CD8-positive, alpha-beta memory T cell (primary cell): ENCODE data around the gene IRF2. TPM values are rescaled to one million over a fixed set of nuclear protein-coding genes. Genes with fewer than 3 reads are reported as not detected.

Experiments
- CTCF ChIA-PET: fragments of 350-600 bp; sonication (Branson Sonifier 250); formaldehyde crosslinking; loops from one replicate; lab custom pipeline; 2021; ENCODE audit warnings: antibody characterized with exemption; lab: Charles Lee
- POLR2A ChIA-PET: fragments of 350-600 bp; sonication (Branson Sonifier 250); formaldehyde crosslinking; loops from one replicate; lab custom pipeline; 2021; ENCODE audit warnings: antibody characterized with exemption; lab: Charles Lee
- DNase-seq, 5 donors: peaks; one replicate each; pipeline versions ENCODE4 v3.0.0 to v3.0.0-alpha.2; 2020 to 2022; ENCODE audit warnings: mixed read lengths in 1 of 5
- H3K27ac ChIP-seq: one replicate; pipeline ENCODE4 v1.7.0; 2013; ENCODE audit warnings: low read depth, mild to moderate bottlenecking, low read length, moderate library complexity
- H3K27me3 ChIP-seq: 2 replicates; pipeline ENCODE4 v1.7.0; 2013; ENCODE audit warnings: low read length, mild to moderate bottlenecking; ENCODE audit not compliant: insufficient read depth, poor library complexity, severe bottlenecking
- H3K36me3 ChIP-seq: 2 replicates; pipeline ENCODE4 v1.7.0; 2013; ENCODE audit warnings: mild to moderate bottlenecking, low read length, moderate library complexity; ENCODE audit not compliant: insufficient read depth
- H3K4me1 ChIP-seq: 2 replicates; pipeline ENCODE4 v1.7.0; 2013; ENCODE audit warnings: mild to moderate bottlenecking, low read length, moderate library complexity; ENCODE audit not compliant: insufficient read depth
- H3K4me3 ChIP-seq: 2 replicates; pipeline ENCODE4 v1.7.0; 2013; ENCODE audit warnings: mild to moderate bottlenecking, low read length
- H3K9me3 ChIP-seq: 2 replicates; pipeline ENCODE4 v1.7.0; 2013; ENCODE audit warnings: mild to moderate bottlenecking, low read length
- H3K27ac Mint-ChIP-seq, 8 donors: one replicate each; pipeline ENCODE4 v1.8.0; 2020 to 2021; ENCODE audit warnings: mixed read lengths in 8 of 8, mild to moderate bottlenecking in 6 of 8, inconsistent platforms in 3 of 8, moderate library complexity in 3 of 8
- H3K27me3 Mint-ChIP-seq, 2 donors: one replicate each; pipeline ENCODE4 v1.8.0; 2020 to 2021; ENCODE audit warnings: mixed read lengths in 2 of 2, mild to moderate bottlenecking in 1 of 2, moderate library complexity in 1 of 2
- H3K36me3 Mint-ChIP-seq, 3 donors: one replicate each; pipeline ENCODE4 v1.8.0; 2020 to 2021; ENCODE audit warnings: mixed read lengths in 3 of 3, inconsistent platforms in 1 of 3, mild to moderate bottlenecking in 1 of 3
- H3K4me1 Mint-ChIP-seq, 3 donors: one replicate each; pipeline ENCODE4 v1.8.0; 2020 to 2021; ENCODE audit warnings: mixed read lengths in 3 of 3, inconsistent platforms in 1 of 3, mild to moderate bottlenecking in 1 of 3
- H3K4me3 Mint-ChIP-seq, 7 donors: one replicate each; pipeline ENCODE4 v1.8.0; 2020 to 2021; ENCODE audit warnings: mixed read lengths in 7 of 7, mild to moderate bottlenecking in 6 of 7, moderate library complexity in 4 of 7, inconsistent platforms in 2 of 7
- H3K9me3 Mint-ChIP-seq, 5 donors: one replicate each; pipeline ENCODE4 v1.8.0; 2020 to 2022; ENCODE audit warnings: mixed read lengths in 5 of 5, mild to moderate bottlenecking in 3 of 5, moderate library complexity in 2 of 5, inconsistent platforms in 1 of 5
- polyA plus RNA-seq: library from polyadenylated mRNA; unstranded; fragments of 300-500 nt; fragmentation: Illumina TruSeq; gene quantifications from one replicate; pipeline ENCODE4 v1.2.3, GENCODE V29; 2021
- total RNA-seq, 2 experiments: library from RNA; stranded (reverse); gene quantifications; one replicate each; pipeline ENCODE4 v1.2.3, GENCODE V29; 2021

Gene IRF2
- total RNA-seq = 10 to 100 TPM; 44.1 to 44.3 TPM
- 79.3 TPM for polyA plus RNA-seq

GRCh38 chr4:184474263-184475095 is at the start of gene IRF2:
IRF2 (minus strand) TSS chr4:184474550; CDS start chr4:184429064, 45,486 bp downstream.
- H3K27ac Mint-ChIP-seq = peak within 1 kb of the TSS; percentile 96 to 100 (median 98)
- ChIA-PET CTCF (interaction anchor here (0.7 to 1.6 kb wide), 5 partner anchors 26 to 211 kb away, joined by 3 to 11 read pairs (median 4); no protein-coding TSS in a partner anchor), POLR2A (interaction anchor here (0.5 to 2.9 kb wide), 16 partner anchors 9 to 288 kb away, joined by 3 to 50 read pairs (median 7); partner anchors contain the start of genes CASP3 and PRIMPOL)
- peak within 1 kb of the TSS; percentile 94 for H3K27ac ChIP-seq
- H3K9me3 Mint-ChIP-seq = no peaks in the 10 kb centered on the region
- peaks cover 0 to 41% (median 2%) of the 10 kb centered on the region in 3 donors for H3K36me3 Mint-ChIP-seq
- peak within 1 kb of the TSS; percentile 100 for H3K4me3 ChIP-seq
- no peaks in the 10 kb centered on the region for H3K27me3 ChIP-seq
- H3K4me1 ChIP-seq = peaks cover 45% of the 10 kb centered on the region
- H3K4me3 Mint-ChIP-seq = peak within 1 kb of the TSS; percentile 94 to 100 (median 100)
- peak; percentile 94 to 98 (median 95) for DNase-seq
- no peaks in the 10 kb centered on the region for H3K36me3 ChIP-seq
- H3K27me3 Mint-ChIP-seq = no peaks in the 10 kb centered on the region
- no peaks in the 10 kb centered on the region for H3K9me3 ChIP-seq
- peaks cover 58 to 72% (median 69%) of the 10 kb centered on the region in 3 donors for H3K4me1 Mint-ChIP-seq

- H3K9me3 ChIP-seq = no peaks in the 10 kb centered on the region
- H3K27ac ChIP-seq = no peak overlapping the region
- Mint-ChIP-seq H3K27me3 (no peaks in the 10 kb centered on the region), H3K4me3 (no peak overlapping the region), H3K9me3 (peaks cover 0 to 4% (median 0%) of the 10 kb centered on the region in 5 donors), H3K36me3 (peaks cover 0 to 6% (median 0%) of the 10 kb centered on the region in 3 donors), H3K4me1 (peaks cover 19 to 29% (median 25%) of the 10 kb centered on the region in 3 donors), H3K27ac (no peak overlapping the region)
- POLR2A ChIA-PET = interaction anchor here (0.8 kb wide), 1 partner anchor 20 kb away, joined by 3 read pairs; no protein-coding TSS in a partner anchor
- no peaks in the 10 kb centered on the region for H3K27me3 ChIP-seq
- CTCF ChIA-PET = interaction anchor here (1.3 to 2.5 kb wide), 2 partner anchors 251 kb away, joined by 3 to 7 read pairs; no protein-coding TSS in a partner anchor
- H3K4me1 ChIP-seq = peaks cover 14% of the 10 kb centered on the region
- no peaks in the 10 kb centered on the region for H3K36me3 ChIP-seq
- DNase-seq = no peak
- H3K4me3 ChIP-seq = no peak overlapping the region
Measured at GRCh38 chr4:184515606-184516005, 41.3 kb upstream of the IRF2 start.

GRCh38 chr4:184514121-184514988 is 40.0 kb upstream of the IRF2 start:
- ChIA-PET POLR2A (interaction anchor here (0.5 to 1.5 kb wide), 5 partner anchors 21 to 663 kb away, joined by 3 to 12 read pairs (median 9); partner anchors contain the start of gene IRF2), CTCF (interaction anchor here (0.8 to 2.5 kb wide), 6 partner anchors 8 to 250 kb away, joined by 3 to 7 read pairs (median 3); no protein-coding TSS in a partner anchor)
- Histone ChIP-seq H3K36me3 (no peaks in the 10 kb centered on the region), H3K27ac (no peak overlapping the region), H3K27me3 (no peaks in the 10 kb centered on the region), H3K9me3 (no peaks in the 10 kb centered on the region), H3K4me3 (no peak overlapping the region), H3K4me1 (peaks cover 14% of the 10 kb centered on the region)
- Mint-ChIP-seq H3K27me3 (no peaks in the 10 kb centered on the region), H3K4me1 (peaks cover 19 to 29% (median 25%) of the 10 kb centered on the region in 3 donors), H3K36me3 (peaks cover 0 to 13% (median 0%) of the 10 kb centered on the region in 3 donors), H3K27ac (peak overlapping the region in 6 of 8 donors; percentile 31 to 76 (median 54)), H3K4me3 (peak overlapping the region in 6 of 7 donors; percentile 0 to 61 (median 22)), H3K9me3 (peaks cover 0 to 4% (median 0%) of the 10 kb centered on the region in 5 donors)
- DNase-seq = no peak

- POLR2A ChIA-PET = interaction anchor here (0.5 to 1.5 kb wide), 3 partner anchors 24 to 39 kb away, joined by 3 to 9 read pairs (median 3); partner anchors contain the start of gene IRF2
- Mint-ChIP-seq H3K36me3 (peaks cover 0 to 12% (median 0%) of the 10 kb centered on the region in 3 donors), H3K27ac (peak overlapping the region in 4 of 8 donors; percentile 2 to 54 (median 18)), H3K4me1 (peaks cover 19 to 29% (median 25%) of the 10 kb centered on the region in 3 donors), H3K27me3 (no peaks in the 10 kb centered on the region), H3K4me3 (peak overlapping the region in 6 of 7 donors; percentile 0 to 61 (median 19)), H3K9me3 (peaks cover 0 to 3% (median 0%) of the 10 kb centered on the region in 5 donors)
- Histone ChIP-seq H3K4me3 (no peak overlapping the region), H3K4me1 (peaks cover 14% of the 10 kb centered on the region), H3K9me3 (no peaks in the 10 kb centered on the region), H3K36me3 (no peaks in the 10 kb centered on the region), H3K27me3 (no peaks in the 10 kb centered on the region), H3K27ac (no peak overlapping the region)
- no peak for DNase-seq
- CTCF ChIA-PET = interaction anchor here (0.8 to 2.5 kb wide), 6 partner anchors 8 to 249 kb away, joined by 3 to 7 read pairs (median 3); no protein-coding TSS in a partner anchor
Measured at GRCh38 chr4:184513802-184514120, 39.4 kb upstream of the IRF2 start.

GRCh38 chr4:184511156-184511555 is 36.8 kb upstream of the IRF2 start:
- Histone ChIP-seq H3K36me3 (no peaks in the 10 kb centered on the region), H3K9me3 (no peaks in the 10 kb centered on the region), H3K4me1 (peaks cover 14% of the 10 kb centered on the region), H3K4me3 (no peak overlapping the region), H3K27me3 (no peaks in the 10 kb centered on the region), H3K27ac (no peak overlapping the region)
- Mint-ChIP-seq H3K27ac (no peak overlapping the region), H3K4me3 (no peak overlapping the region), H3K27me3 (no peaks in the 10 kb centered on the region), H3K9me3 (no peaks in the 10 kb centered on the region), H3K36me3 (peaks cover 0 to 7% (median 0%) of the 10 kb centered on the region in 3 donors), H3K4me1 (peaks cover 22 to 36% (median 29%) of the 10 kb centered on the region in 3 donors)
- no peak for DNase-seq
- POLR2A ChIA-PET = no interaction called here
- CTCF ChIA-PET = no interaction called here

GRCh38 chr4:184510401-184510800 is 36.1 kb upstream of the IRF2 start:
- H3K27ac Mint-ChIP-seq = peak overlapping the region in 1 of 8 donors; percentile 93
- no peaks in the 10 kb centered on the region for H3K27me3 ChIP-seq
- peaks cover 0 to 7% (median 0%) of the 10 kb centered on the region in 3 donors for H3K36me3 Mint-ChIP-seq
- ChIA-PET CTCF (no interaction called here), POLR2A (no interaction called here)
- no peak overlapping the region for H3K4me3 ChIP-seq
- no peaks in the 10 kb centered on the region for H3K9me3 ChIP-seq
- H3K4me1 ChIP-seq = peaks cover 14% of the 10 kb centered on the region
- no peaks in the 10 kb centered on the region for H3K27me3 Mint-ChIP-seq
- no peak overlapping the region for H3K27ac ChIP-seq
- DNase-seq = no peak
- H3K36me3 ChIP-seq = no peaks in the 10 kb centered on the region
- no peaks in the 10 kb centered on the region for H3K9me3 Mint-ChIP-seq
- H3K4me1 Mint-ChIP-seq = peaks cover 21 to 33% (median 25%) of the 10 kb centered on the region in 3 donors
- no peak overlapping the region for H3K4me3 Mint-ChIP-seq

GRCh38 chr4:184506527-184507121 is 32.3 kb upstream of the IRF2 start:
- H3K27ac Mint-ChIP-seq = peak overlapping the region in 3 of 8 donors; percentile 5 to 78 (median 17)

More at GRCh38 chr4:184506527-184507121, 32.3 kb upstream of the IRF2 start:
- Histone ChIP-seq H3K4me1 (peaks cover 17% of the 10 kb centered on the region), H3K27ac (no peak overlapping the region), H3K27me3 (no peaks in the 10 kb centered on the region), H3K9me3 (no peaks in the 10 kb centered on the region), H3K4me3 (no peak overlapping the region), H3K36me3 (no peaks in the 10 kb centered on the region)
- ChIA-PET CTCF (interaction anchor here (1.6 kb wide), 1 partner anchor 12 kb away, joined by 4 read pairs; no protein-coding TSS in a partner anchor), POLR2A (no interaction called here)
- peaks cover 0 to 7% (median 0%) of the 10 kb centered on the region in 3 donors for H3K36me3 Mint-ChIP-seq
- peak in 1 of 5 donors; percentile 16 for DNase-seq
- no peaks in the 10 kb centered on the region for H3K27me3 Mint-ChIP-seq
- peaks cover 19 to 27% (median 24%) of the 10 kb centered on the region in 3 donors for H3K4me1 Mint-ChIP-seq
- no peak overlapping the region for H3K4me3 Mint-ChIP-seq
- H3K9me3 Mint-ChIP-seq = no peaks in the 10 kb centered on the region
